Tibial artery (tissue), 4 donors: ENCODE measurements around the gene POLN.

Source experiments
- DNase-seq, 2 donors: peaks; one replicate each; pipeline ENCODE4 v3.0.0-alpha.2; 2019
- H3K27ac ChIP-seq, 2 donors: fragments of 200-600 bp; sonication (generic) in 1 of 2; 1 replicate in 1 of 2; 2 replicates in 1 of 2; pipeline ENCODE4 v1.5.1; 2018 to 2019; ENCODE audit warnings: mild to moderate bottlenecking in 1 of 2
- H3K27me3 ChIP-seq, 2 donors: fragments of 200-600 bp; sonication (generic) in 1 of 2; one replicate each; pipeline versions ENCODE4 v1.5.1 to v1.6.0; 2016 to 2019
- H3K36me3 ChIP-seq, 3 donors: fragments of 200-600 bp; sonication (generic) in 2 of 3; one replicate each; pipeline ENCODE4 v1.5.1; 2016 to 2019; ENCODE audit warnings: mild to moderate bottlenecking in 2 of 3
- H3K4me1 ChIP-seq, 4 donors: fragments of 200-600 bp; sonication (generic) in 2 of 4; 1 replicate in 3 of 4; 2 replicates in 1 of 4; pipeline ENCODE4 v1.5.1; 2016 to 2019
- H3K4me3 ChIP-seq, 2 donors: fragments of 200-600 bp; sonication (generic) in 1 of 2; 1 replicate in 1 of 2; 2 replicates in 1 of 2; pipeline ENCODE4 v1.5.1; 2018 to 2019; ENCODE audit warnings: mild to moderate bottlenecking in 2 of 2
- H3K9me3 ChIP-seq, 3 donors: fragments of 200-600 bp; sonication (generic) in 1 of 3; one replicate each; pipeline ENCODE4 v1.5.1; 2016 to 2019
- CTCF ChIP-seq, 2 experiments: fragments of 200-600 bp in 1 of 2; fragments of 450-650 bp in 1 of 2; IDR thresholded peaks; one replicate each; pipeline ENCODE4 v1.5.1; 2017 to 2019; ENCODE audit warnings: antibody characterized with exemption in 2 of 2, mild to moderate bottlenecking in 1 of 2, moderate library complexity in 1 of 2
- intact Hi-C: fragments of 100-400 bp; cut with DNase I; formaldehyde crosslinking; loops from one replicate; pipeline ENCODE4 v1.15.0; 2023; ENCODE audit warnings: low total_unique reads

POLN gene

GRCh38 chr4:2288051-2288541 is 46.2 kb upstream of the POLN start:
- Histone ChIP-seq H3K27ac (no peak overlapping the region), H3K36me3 (no peaks in the 10 kb centered on the region), H3K27me3 (no peaks in the 10 kb centered on the region), H3K9me3 (no peaks in the 10 kb centered on the region), H3K4me1 (no peaks in the 10 kb centered on the region), H3K4me3 (no peak overlapping the region)
- no peak for TF ChIP-seq CTCF (IDR thresholded peaks at IDR 0.05)
- intact Hi-C loops = no loop called here
- peak in 1 of 2 donors; percentile 9 for DNase-seq

GRCh38 chr4:2287594-2287915 is 45.6 kb upstream of the POLN start:
- Histone ChIP-seq H3K9me3 (no peaks in the 10 kb centered on the region), H3K27me3 (no peaks in the 10 kb centered on the region), H3K4me3 (no peak overlapping the region), H3K36me3 (no peaks in the 10 kb centered on the region), H3K27ac (no peak overlapping the region), H3K4me1 (no peaks in the 10 kb centered on the region)
- TF ChIP-seq CTCF (IDR thresholded peaks at IDR 0.05) = no peak
- intact Hi-C loops = no loop called here
- DNase-seq = peak; percentile 10 to 37

- DNase-seq = peak; percentile 16 to 48
- intact Hi-C loops = no loop called here
- no peaks in the 10 kb centered on the region for H3K36me3 ChIP-seq
- no peaks in the 10 kb centered on the region for H3K4me1 ChIP-seq
- no peak overlapping the region for H3K4me3 ChIP-seq
- H3K27ac ChIP-seq = no peak overlapping the region
- TF ChIP-seq CTCF (IDR thresholded peaks at IDR 0.05) = no peak
- H3K27me3 ChIP-seq = no peaks in the 10 kb centered on the region
- no peaks in the 10 kb centered on the region for H3K9me3 ChIP-seq
Measured at GRCh38 chr4:2286904-2287593, 45.1 kb upstream of the POLN start.

- intact Hi-C loops = no loop called here
- H3K4me3 ChIP-seq = no peak overlapping the region
- no peaks in the 10 kb centered on the region for H3K9me3 ChIP-seq
- DNase-seq = peak; percentile 9 to 46
- no peaks in the 10 kb centered on the region for H3K4me1 ChIP-seq
- H3K36me3 ChIP-seq = no peaks in the 10 kb centered on the region
- no peaks in the 10 kb centered on the region for H3K27me3 ChIP-seq
- no peak for TF ChIP-seq CTCF (IDR thresholded peaks at IDR 0.05)
- H3K27ac ChIP-seq = no peak overlapping the region
Measured at GRCh38 chr4:2285613-2286381, 43.9 kb upstream of the POLN start.

- H3K27me3 ChIP-seq = no peaks in the 10 kb centered on the region
- intact Hi-C loops = no loop called here
- peak; percentile 13 to 25 for DNase-seq
- TF ChIP-seq CTCF (IDR thresholded peaks at IDR 0.05) = no peak
- no peak overlapping the region for H3K27ac ChIP-seq
- H3K9me3 ChIP-seq = no peaks in the 10 kb centered on the region
- H3K4me3 ChIP-seq = no peak overlapping the region
- H3K4me1 ChIP-seq = no peaks in the 10 kb centered on the region
- no peaks in the 10 kb centered on the region for H3K36me3 ChIP-seq
Measured at GRCh38 chr4:2284934-2285612, 43.2 kb upstream of the POLN start.
